GM23248 (cell line): ENCODE data around the gene SNX9. TPM values are rescaled to one million over a fixed set of nuclear protein-coding genes. Genes with fewer than 3 reads are reported as not detected.
A peak's percentile ranks its signal among the peaks of the same experiment; 100 is the strongest.

Experiments
- DNase-seq: peaks from one replicate; pipeline ENCODE4 v3.0.0-alpha.2; 2015
- H2AFZ ChIP-seq: fragments of 200-600 bp; sonication (generic); 2 replicates; pipeline ENCODE4 v1.6.1; 2016; ENCODE audit warnings: antibody characterized with exemption
- H3F3A ChIP-seq: fragments of 200-600 bp; sonication (generic); 2 replicates; pipeline ENCODE4 v1.6.1; 2016; ENCODE audit warnings: mild to moderate bottlenecking, antibody characterized with exemption, mixed run types; ENCODE audit not compliant: insufficient read depth
- H3K27ac ChIP-seq: fragments of 200-600 bp; sonication (generic); 2 replicates; pipeline ENCODE4 v1.5.1; 2016; ENCODE audit warnings: mild to moderate bottlenecking
- H3K27me3 ChIP-seq: fragments of 200-600 bp; sonication (generic); replicated peaks from 2 replicates; pipeline ENCODE4 v1.6.1; 2016; ENCODE audit warnings: mild to moderate bottlenecking; ENCODE audit not compliant: insufficient read depth
- H3K36me3 ChIP-seq: fragments of 200-600 bp; sonication (generic); 2 replicates; pipeline ENCODE4 v1.6.1; 2016; ENCODE audit warnings: low read depth, mild to moderate bottlenecking
- H3K4me1 ChIP-seq: fragments of 200-600 bp; sonication (generic); 2 replicates; pipeline ENCODE4 v1.6.1; 2016; ENCODE audit warnings: mild to moderate bottlenecking; ENCODE audit not compliant: insufficient read depth
- H3K4me2 ChIP-seq: fragments of 200-600 bp; sonication (generic); one replicate; pipeline ENCODE4 v1.6.1; 2016; ENCODE audit warnings: mild to moderate bottlenecking; ENCODE audit not compliant: unreplicated experiment
- H3K4me3 ChIP-seq: fragments of 200-600 bp; sonication (generic); 2 replicates; pipeline ENCODE4 v1.5.1; 2016; ENCODE audit warnings: mild to moderate bottlenecking
- H3K79me2 ChIP-seq: fragments of 200-600 bp; sonication (generic); 2 replicates; pipeline ENCODE4 v1.6.1; 2016; ENCODE audit warnings: mild to moderate bottlenecking; ENCODE audit not compliant: insufficient read depth
- H3K9ac ChIP-seq: fragments of 200-600 bp; sonication (generic); 2 replicates; pipeline ENCODE4 v1.6.1; 2016; ENCODE audit warnings: mild to moderate bottlenecking
- H3K9me2 ChIP-seq: fragments of 200-600 bp; sonication (generic); 2 replicates; pipeline ENCODE4 v1.6.1; 2016; ENCODE audit warnings: mixed run types, mild to moderate bottlenecking, moderate library complexity; ENCODE audit not compliant: insufficient read depth
- H3K9me3 ChIP-seq: fragments of 200-600 bp; sonication (generic); one replicate; pipeline ENCODE4 v1.6.1; 2017; ENCODE audit warnings: low read depth
- H4K20me1 ChIP-seq: fragments of 200-600 bp; sonication (generic); 2 replicates; pipeline ENCODE4 v1.6.0; 2016; ENCODE audit not compliant: insufficient read depth
- EZH2 ChIP-seq: fragments of 200-600 bp; sonication (generic); IDR thresholded peaks from 2 replicates; pipeline ENCODE4 v1.6.1; 2018; ENCODE audit warnings: antibody characterized with exemption, mild to moderate bottlenecking; ENCODE audit not compliant: insufficient read depth, poor library complexity, severe bottlenecking
- EZH2phosphoT487 ChIP-seq: fragments of 200-600 bp; sonication (generic); IDR thresholded peaks from 2 replicates; pipeline ENCODE4 v1.6.1; 2018; ENCODE audit warnings: antibody characterized with exemption, moderate library complexity, mild to moderate bottlenecking, low read depth; ENCODE audit not compliant: insufficient read depth
- WGBS, 2 experiments: methylation state at CpG; one replicate each; pipeline ENCODE4 v1.1.6; 2015 to 2017; ENCODE audit warnings: low lambda C conversion rate in 2 of 2, low coverage in 1 of 2; ENCODE audit errors: missing lambda C conversion rate in 2 of 2; 5-methylcytosine and 5-hydroxymethylcytosine counted together
- in situ Hi-C: fragments of 300-500 bp; cut with MboI; formaldehyde crosslinking; loops from 2 replicates; pipeline ENCODE4 v1.15.0; 2020
- polyA plus RNA-seq: library from polyadenylated mRNA; unstranded; fragments of >200 nt; fragmentation: Nextera tagmentation; extraction: Ambion mirVana; gene quantifications from 2 replicates; pipeline ENCODE4 v1.2.1, GENCODE V29; 2016
- total RNA-seq: library from RNA; depleted of rRNA; stranded (reverse); fragments of >200 nt; shearing (Covaris generic); gene quantifications from 2 replicates; pipeline ENCODE4 v1.2.3, GENCODE V29; 2014

SNX9 gene
- total and polyA plus RNA-seq, 2 experiments from 2014 or later: 80.4 to 89.6 TPM

DNA sequence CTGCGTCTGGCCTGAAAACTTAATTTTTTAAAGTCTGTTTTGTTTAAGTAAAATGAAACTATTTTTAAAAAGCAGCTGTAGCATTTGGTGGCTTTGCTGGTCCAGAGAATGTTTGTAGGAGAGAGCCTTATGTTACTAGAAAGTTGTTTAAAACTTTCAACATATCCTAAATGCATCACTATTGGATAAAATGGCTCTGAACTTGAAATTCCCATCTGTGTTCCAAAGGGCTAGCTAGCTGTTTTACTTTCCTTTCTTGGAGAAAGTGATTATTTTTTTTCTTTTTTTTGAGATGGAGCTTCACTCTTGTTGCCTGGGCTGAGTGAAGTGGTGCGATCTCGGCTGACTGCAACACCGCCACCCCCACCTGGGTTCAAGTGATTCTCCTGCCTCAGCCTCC is 161.1 kb downstream of the SNX9 start:
- peak overlapping the region; percentile 96 for H3K4me3 ChIP-seq
- no peaks in the 10 kb centered on the region for H3K9me2 ChIP-seq
- H4K20me1 ChIP-seq: no peaks in the 10 kb centered on the region
- no peak for DNase-seq
- H3K4me2 ChIP-seq: peak overlapping the region; percentile 99
- H2AFZ ChIP-seq: no peak overlapping the region
- in situ Hi-C loops: no loop called here
- H3K9ac ChIP-seq: peak overlapping the region; percentile 89
- H3K9me3 ChIP-seq: no peaks in the 10 kb centered on the region
- peaks cover 17% of the 10 kb centered on the region for H3K4me1 ChIP-seq
- no peak for TF ChIP-seq EZH2
- TF ChIP-seq EZH2phosphoT487: no peak
- peaks cover 69% of the 10 kb centered on the region for H3K79me2 ChIP-seq
- H3K36me3 ChIP-seq: no peaks in the 10 kb centered on the region
- H3F3A ChIP-seq: peaks cover 29% of the 10 kb centered on the region
- peak overlapping the region; percentile 49 for H3K27ac ChIP-seq
- WGBS, 2 experiments: 91 to 95% methylated on average over 4 of the region's 4 CpGs
- H3K27me3 ChIP-seq: no peaks in the 10 kb centered on the region

DNA sequence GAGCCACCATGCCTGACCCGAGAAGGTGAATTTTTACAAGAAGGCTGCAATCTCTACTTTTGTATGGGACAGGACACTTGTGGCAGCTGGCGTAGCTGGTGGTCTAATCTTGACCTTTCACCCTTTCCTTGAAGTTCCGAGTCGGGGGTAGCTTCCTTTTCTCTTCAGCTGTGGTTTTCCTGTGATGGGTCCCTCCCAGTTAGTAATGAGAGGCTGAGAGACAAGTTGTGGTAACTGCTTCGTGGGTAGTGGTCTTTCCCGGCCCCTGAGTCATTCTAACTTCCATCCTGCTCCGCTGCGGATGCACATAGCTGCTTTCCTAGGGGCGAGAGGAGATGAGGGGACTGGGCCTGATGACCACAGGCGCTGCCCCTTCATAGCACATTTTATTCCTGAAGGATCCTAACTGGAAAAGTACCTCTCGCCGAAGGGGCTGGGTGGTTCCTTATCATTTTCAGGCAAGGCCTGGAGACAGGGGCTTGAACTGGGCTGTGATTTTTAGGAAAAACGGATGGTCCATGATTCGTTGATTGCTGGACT is 161.7 kb downstream of the SNX9 start:
- TF ChIP-seq EZH2phosphoT487 (no peak), EZH2 (no peak)
- in situ Hi-C loops: no loop called here

DNA sequence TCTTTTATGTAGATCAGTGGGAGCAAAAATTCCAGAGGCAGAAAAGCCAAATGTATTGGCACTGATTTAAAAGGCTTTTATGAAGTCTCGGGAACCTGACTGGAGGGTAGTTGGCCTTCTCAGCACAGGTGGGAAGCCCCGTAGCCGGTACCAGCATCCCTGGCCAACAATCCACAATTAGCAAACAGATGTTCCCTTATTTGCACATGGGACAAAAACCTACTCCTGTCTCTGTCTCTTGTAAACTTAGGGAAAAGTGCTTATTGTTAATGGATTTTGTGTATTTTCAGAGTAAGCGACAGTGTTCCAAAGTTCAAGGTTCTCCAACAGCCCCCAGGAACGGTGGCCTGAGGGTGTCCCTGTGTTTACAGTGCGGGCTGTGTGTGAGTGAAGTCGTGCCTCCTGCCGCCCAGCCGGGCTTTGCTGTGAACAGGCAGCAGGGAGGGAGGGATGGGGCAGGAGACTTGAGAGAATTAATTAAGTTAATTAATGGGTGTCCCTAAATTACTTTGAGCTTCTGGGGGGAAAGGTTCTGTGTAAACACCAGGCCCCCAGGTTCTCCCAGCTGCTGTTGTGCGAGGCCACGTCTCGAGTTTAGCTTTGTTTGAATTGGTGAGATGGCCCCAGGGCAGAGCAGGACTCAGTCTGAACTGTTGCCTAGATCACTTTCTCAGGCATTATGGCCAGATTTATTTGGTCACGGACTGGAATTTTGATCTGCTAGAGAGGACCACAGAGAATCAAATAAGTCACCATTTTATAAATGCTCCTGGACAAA is 162.5 kb downstream of the SNX9 start:
- Histone ChIP-seq H3K4me3 (no peak overlapping the region), H3K4me1 (peaks cover 28% of the 10 kb centered on the region), H3K4me2 (no peak overlapping the region), H3K27me3 (no peaks in the 10 kb centered on the region), H3K36me3 (no peaks in the 10 kb centered on the region), H3K79me2 (peaks cover 84% of the 10 kb centered on the region), H3K9me3 (no peaks in the 10 kb centered on the region), H3K9me2 (no peaks in the 10 kb centered on the region), H2AFZ (no peak overlapping the region), H4K20me1 (no peaks in the 10 kb centered on the region), H3K9ac (peak overlapping the region; percentile 26; the same call in 1 of the 2 replicates), H3K27ac (no peak overlapping the region), H3F3A (peaks cover 22% of the 10 kb centered on the region)
- in situ Hi-C loops: no loop called here
- no peak for DNase-seq
- TF ChIP-seq EZH2 (no peak), EZH2phosphoT487 (no peak)
- WGBS, 2 experiments: 86 to 90% methylated on average over 13 of the region's 13 CpGs

More for the DNA sequence above, 161.7 kb downstream of the SNX9 start:
- WGBS, 2 experiments: 84 to 86% methylated on average over 14 of the region's 14 CpGs
- peaks cover 21% of the 10 kb centered on the region for H3K4me1 ChIP-seq
- H3K27me3 ChIP-seq: no peaks in the 10 kb centered on the region
- H3K27ac ChIP-seq: no peak overlapping the region
- H3K36me3 ChIP-seq: no peaks in the 10 kb centered on the region
- DNase-seq: no peak
- H3K4me2 ChIP-seq: no peak overlapping the region
- peaks cover 29% of the 10 kb centered on the region for H3F3A ChIP-seq
- H3K79me2 ChIP-seq: peaks cover 76% of the 10 kb centered on the region
- no peaks in the 10 kb centered on the region for H4K20me1 ChIP-seq
- H3K4me3 ChIP-seq: peak overlapping the region; percentile 96
- H3K9me2 ChIP-seq: no peaks in the 10 kb centered on the region
- H3K9me3 ChIP-seq: no peaks in the 10 kb centered on the region
- no peak overlapping the region for H2AFZ ChIP-seq
- H3K9ac ChIP-seq: 0 out of 2 replicates have a peak overlapping the region, but pooled peaks have one; percentile 26

DNA sequence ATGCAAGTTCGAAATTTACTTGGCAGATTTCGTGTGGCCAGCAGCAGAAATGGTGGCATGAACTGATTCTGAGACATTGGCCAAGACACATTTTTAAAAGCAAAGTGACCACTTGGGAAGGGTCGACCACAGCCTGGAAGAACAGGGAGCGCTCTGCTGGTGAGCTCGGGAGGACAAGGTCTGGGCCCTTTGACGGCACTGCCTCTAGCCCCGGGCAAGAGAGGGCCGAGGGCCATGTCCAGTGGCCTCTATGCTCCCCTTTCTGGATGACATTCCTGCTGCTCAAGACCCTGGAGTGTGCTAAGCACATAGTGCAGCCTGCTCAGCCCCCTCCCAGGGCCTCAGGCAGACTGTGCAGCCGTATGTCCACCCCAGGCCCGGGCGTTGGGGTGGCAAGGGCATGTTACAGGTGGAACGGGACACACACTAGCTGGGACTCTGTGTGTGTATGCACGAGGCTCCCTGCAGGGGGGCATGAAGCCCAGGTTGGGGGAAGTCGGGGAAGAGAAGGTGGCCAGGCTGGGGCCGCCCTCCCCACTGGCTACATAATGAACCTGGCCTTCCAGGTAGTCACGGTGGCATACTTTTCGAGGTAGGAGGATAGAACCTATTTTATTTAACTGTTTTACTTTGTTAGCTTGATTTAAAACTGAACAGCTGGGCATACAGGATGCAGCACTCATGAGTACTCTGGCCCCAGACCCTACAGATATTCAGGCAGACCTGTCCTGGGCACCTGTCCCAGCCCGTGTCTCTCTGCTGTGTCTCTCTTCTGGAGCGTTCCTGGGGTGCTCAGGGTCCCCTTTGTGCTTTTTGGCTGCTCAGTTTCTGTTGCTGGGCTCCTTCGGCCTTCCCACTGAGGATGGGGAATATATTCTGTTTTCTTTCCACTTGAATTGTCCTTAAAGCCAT is 165.0 kb downstream of the SNX9 start:
- Histone ChIP-seq H3K36me3 (no peaks in the 10 kb centered on the region), H3K4me2 (no peak overlapping the region), H2AFZ (no peak overlapping the region), H3K9ac (no peak overlapping the region), H3F3A (peaks cover 13% of the 10 kb centered on the region; the same call in 1 of the 2 replicates), H4K20me1 (no peaks in the 10 kb centered on the region), H3K27ac (no peak overlapping the region), H3K4me1 (peaks cover 31% of the 10 kb centered on the region), H3K27me3 (no peaks in the 10 kb centered on the region), H3K79me2 (peaks cover 100% of the 10 kb centered on the region), H3K9me2 (no peaks in the 10 kb centered on the region), H3K9me3 (no peaks in the 10 kb centered on the region), H3K4me3 (no peak overlapping the region)
- TF ChIP-seq EZH2phosphoT487: no peak
- TF ChIP-seq EZH2: no peak
- in situ Hi-C loops: no loop called here
- DNase-seq: no peak
- WGBS, 2 experiments: 95 to 97% methylated on average over 19 to 20 of the region's 20 CpGs
